K562 (cell line): ENCODE measurements around the gene CPN2. TPM values are rescaled to one million over a fixed set of nuclear protein-coding genes. Genes with fewer than 3 reads are reported as not detected.

Experiments
- ADNP ChIP-seq: fragments of 200-800 bp; sonication (Bioruptor generic); IDR thresholded peaks from 2 replicates; pipeline ENCODE4 v1.6.1; 2016; ENCODE audit warnings: missing genetic modification characterization, missing compliant biosample characterization
- CSDE1 ChIP-seq, 2 experiments: fragments of 450-650 bp; IDR thresholded peaks; 2 replicates each; pipeline ENCODE4 v1.6.1; 2016; ENCODE audit warnings: mild to moderate bottlenecking in 1 of 2
- DPF2 ChIP-seq: fragments of 450-650 bp; IDR thresholded peaks from 2 replicates; pipeline ENCODE4 v1.6.1; 2016
- FOXJ2 ChIP-seq: fragments of 200-800 bp; sonication (Bioruptor generic); IDR thresholded peaks from 2 replicates; pipeline ENCODE4 v1.6.1; 2016; ENCODE audit warnings: missing genetic modification characterization, missing compliant biosample characterization
- HCFC1 ChIP-seq: IDR thresholded peaks from 2 replicates; pipeline ENCODE4 v1.6.1; 2012; ENCODE audit warnings: low read depth, low read length, improper control_type of control experiment
- HLTF ChIP-seq: fragments of 450-650 bp; IDR thresholded peaks from 2 replicates; pipeline ENCODE4 v1.6.1; 2016
- IFI16 ChIP-seq: fragments of 250-450 bp; sonication (Bioruptor Pico); IDR thresholded peaks from 2 replicates; pipeline ENCODE4 v2.1.2; 2022; ENCODE audit warnings: mild to moderate bottlenecking, inconsistent platforms
- KLF16 ChIP-seq: IDR thresholded peaks from 2 replicates; pipeline ENCODE4 v1.6.1; 2016; ENCODE audit warnings: antibody characterized with exemption
- MAZ ChIP-seq, 2 experiments: fragments of 450-650 bp in 1 of 2; sonication (generic) in 1 of 2; formaldehyde crosslinking; IDR thresholded peaks in 1 of 2; conservative IDR thresholded peaks in 1 of 2; 2 replicates each; pipeline versions ENCODE4 v1.4.0 to v1.5.0; 2020; ENCODE audit warnings: mild to moderate bottlenecking in 1 of 2, missing genetic modification reagents in 1 of 2
- NCOR1 ChIP-seq: fragments of 450-650 bp; IDR thresholded peaks from 2 replicates; pipeline ENCODE4 v1.6.1; 2016; ENCODE audit warnings: mild to moderate bottlenecking, moderate library complexity
- POU5F1 ChIP-seq: fragments of 150-350 bp; IDR thresholded peaks from 2 replicates; pipeline ENCODE4 v1.6.1; 2014; ENCODE audit warnings: borderline replicate concordance, low read length, low read depth, mild to moderate bottlenecking; ENCODE audit not compliant: partially characterized antibody
- PRPF4 ChIP-seq: fragments of 200-400 bp; formaldehyde crosslinking; IDR thresholded peaks from one replicate; pipeline ENCODE4 v1.6.1; 2017; ENCODE audit warnings: low read length, low read depth, mild to moderate bottlenecking; ENCODE audit not compliant: insufficient read depth, poor library complexity, severe bottlenecking
- RHOXF2B ChIP-seq: fragments of 250-450 bp; sonication (Bioruptor Pico); conservative IDR thresholded peaks from 2 replicates; pipeline ENCODE4 v1.5.1; 2021
- SMARCB1 ChIP-seq: IDR thresholded peaks from 2 replicates; pipeline ENCODE4 v1.6.1; 2011; ENCODE audit warnings: improper control_type of control experiment, low read depth; ENCODE audit not compliant: insufficient read length
- SOX6 ChIP-seq: fragments of 450-650 bp; IDR thresholded peaks from 2 replicates; pipeline ENCODE4 v1.6.1; 2014; ENCODE audit warnings: mild to moderate bottlenecking
- SREBF2 ChIP-seq: sonication (generic); formaldehyde crosslinking; IDR thresholded peaks from 2 replicates; pipeline ENCODE4 v1.4.0; 2020; ENCODE audit warnings: mild to moderate bottlenecking, missing genetic modification reagents
- U2AF2 ChIP-seq: fragments of 200-400 bp; formaldehyde crosslinking; optimal IDR thresholded peaks from 2 replicates; pipeline ENCODE3; 2017; ENCODE audit warnings: low read depth, mild to moderate bottlenecking, low read length
- ZC3H4 ChIP-seq: sonication (generic); formaldehyde crosslinking; IDR thresholded peaks from 2 replicates; pipeline ENCODE4 v1.9.0; 2021; ENCODE audit warnings: missing genetic modification reagents, borderline replicate concordance
- ZC3H8 ChIP-seq: fragments of 450-650 bp; IDR thresholded peaks from 2 replicates; pipeline ENCODE4 v1.6.1; 2017
- ZNF174 ChIP-seq: fragments of 250-450 bp; sonication (Bioruptor Pico); IDR thresholded peaks from 2 replicates; pipeline ENCODE4 v1.4.0; 2020; ENCODE audit warnings: mild to moderate bottlenecking
- ZNF431 ChIP-seq: sonication (generic); formaldehyde crosslinking; IDR thresholded peaks from 2 replicates; pipeline ENCODE4 v1.8.0; 2022; ENCODE audit warnings: mild to moderate bottlenecking, missing genetic modification reagents
- ZNF583 ChIP-seq: fragments of 250-450 bp; sonication (Bioruptor Pico); IDR thresholded peaks from 2 replicates; pipeline ENCODE4 v1.4.0; 2020
- polyA plus RNA-seq, 8 experiments: library from polyadenylated mRNA; depleted of rRNA in 4 of 8; stranded (reverse) in 5 of 8; unstranded in 3 of 8; fragments of >200 nt; fragmentation: Nextera tagmentation in 2 of 8; fragmentation: Illumina TruSeq in 1 of 8; extraction: Ambion mirVana in 2 of 8; extraction: Trizol in 1 of 8; gene quantifications; 2 replicates each; pipeline versions ENCODE4 v1.2.1 to v1.2.3, GENCODE V29; 2011 to 2014; ENCODE audit warnings: inconsistent platforms in 1 of 8, missing spikeins in 1 of 8
- total RNA-seq, 7 experiments: library from RNA; depleted of rRNA in 6 of 7; stranded (reverse); fragments of >200 nt in 6 of 7; fragmentation: Illumina TruSeq in 2 of 7; extraction: Trizol in 2 of 7; gene quantifications; 2 replicates each; pipeline versions ENCODE4 v1.2.1 to v1.2.3, GENCODE V29; 2011 to 2021; ENCODE audit warnings: low replicate concordance in 1 of 7
- TF ChIP-seq, protein P1 (sequence below): fragments of 250-450 bp; sonication (Bioruptor Pico); IDR thresholded peaks from 2 replicates; pipeline ENCODE4 v1.8.0; 2022; ENCODE audit warnings: moderate library complexity, mild to moderate bottlenecking, inconsistent platforms
- TF ChIP-seq, protein P2 (sequence below), 2 experiments: fragments of 450-650 bp in 1 of 2; IDR thresholded peaks; 2 replicates each; pipeline ENCODE4 v1.6.1; 2011 to 2017; ENCODE audit warnings: low read depth in 2 of 2, antibody characterized with exemption in 1 of 2, borderline replicate concordance in 1 of 2, low read length in 1 of 2, mild to moderate bottlenecking in 1 of 2, mixed read lengths in 1 of 2; ENCODE audit not compliant: control insufficient read depth in 1 of 2
- TF ChIP-seq, protein P3 (sequence below): sonication (generic); formaldehyde crosslinking; IDR thresholded peaks from 2 replicates; pipeline ENCODE4 v1.9.0; 2022; ENCODE audit warnings: mild to moderate bottlenecking, missing genetic modification reagents

Gene CPN2
- total and polyA plus RNA-seq, 9 of the 15 experiments (the other 6 are each of a cell fraction or from before 2014, with no cell fraction given), result not detected

DNA sequence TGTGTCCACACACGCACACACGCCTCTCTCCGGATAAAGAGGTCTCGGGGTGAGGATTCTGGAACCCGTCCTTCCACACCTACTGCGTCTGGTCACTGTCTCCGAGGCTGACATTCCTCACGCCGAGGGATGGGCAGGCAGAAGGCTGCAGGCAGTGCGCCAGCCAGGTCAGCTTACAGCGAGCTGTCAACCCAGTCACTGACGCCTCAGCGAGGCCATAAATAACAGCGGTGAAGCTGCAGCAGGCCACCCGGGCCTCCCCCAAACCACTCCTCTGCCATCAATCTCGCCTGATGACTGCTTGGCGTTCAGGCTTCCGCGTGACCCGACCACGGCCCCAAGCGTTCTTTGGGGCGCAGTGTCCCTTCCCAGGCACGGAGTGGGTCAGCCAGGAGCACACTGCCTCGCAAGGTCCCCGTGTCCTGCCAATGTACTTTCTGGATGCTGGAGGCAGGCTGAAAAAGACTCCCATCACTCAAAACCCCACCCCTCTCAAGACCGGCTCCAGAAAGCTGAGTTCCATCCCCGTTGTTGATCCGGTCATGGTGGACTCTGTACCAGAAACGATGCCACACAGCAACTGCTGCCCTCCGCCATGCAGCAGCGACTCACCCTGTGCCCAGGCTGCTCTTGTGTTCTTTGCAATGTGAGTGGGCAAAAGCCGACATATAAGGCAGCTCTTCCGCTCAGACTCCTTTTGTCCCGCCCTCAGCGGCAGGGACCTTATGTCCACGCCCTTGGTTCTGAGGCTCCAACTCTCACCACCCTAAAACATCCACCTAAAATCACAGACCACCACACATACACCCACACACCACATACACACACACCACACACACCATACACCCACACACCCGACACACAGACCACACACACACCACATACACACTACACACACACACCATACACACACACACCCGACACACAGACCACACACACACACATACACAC, 27.1 kb downstream of the CPN2 start (continued):
- TF ChIP-seq, protein P1, sequence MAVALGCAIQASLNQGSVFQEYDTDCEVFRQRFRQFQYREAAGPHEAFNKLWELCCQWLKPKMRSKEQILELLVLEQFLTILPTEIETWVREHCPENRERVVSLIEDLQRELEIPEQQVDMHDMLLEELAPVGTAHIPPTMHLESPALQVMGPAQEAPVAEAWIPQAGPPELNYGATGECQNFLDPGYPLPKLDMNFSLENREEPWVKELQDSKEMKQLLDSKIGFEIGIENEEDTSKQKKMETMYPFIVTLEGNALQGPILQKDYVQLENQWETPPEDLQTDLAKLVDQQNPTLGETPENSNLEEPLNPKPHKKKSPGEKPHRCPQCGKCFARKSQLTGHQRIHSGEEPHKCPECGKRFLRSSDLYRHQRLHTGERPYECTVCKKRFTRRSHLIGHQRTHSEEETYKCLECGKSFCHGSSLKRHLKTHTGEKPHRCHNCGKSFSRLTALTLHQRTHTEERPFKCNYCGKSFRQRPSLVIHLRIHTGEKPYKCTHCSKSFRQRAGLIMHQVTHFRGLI (CRISPR knock-in tag), result no peak
- TF ChIP-seq U2AF2 (no peak), DPF2 (peak; percentile 53), CSDE1 (IDR thresholded peaks at IDR 0.05) (no peak), PRPF4 (no peak), SOX6 (peak; percentile 75; the same call in 1 of the 2 replicates), ZC3H4 (no peak), RHOXF2B (CRISPR knock-in tag) (no peak), FOXJ2 (0 out of 2 replicates have a peak, but pooled peaks have one; percentile 21), ZC3H8 (no peak), ZNF174 (CRISPR knock-in tag) (no peak), MAZ (CRISPR knock-in tag; conservative IDR thresholded peaks at IDR 0.05 in 1 of 2, IDR thresholded peaks at IDR 0.05 in 1 of 2) (peak; percentile 58 to 66), POU5F1 (no peak), HLTF (no peak), ADNP (no peak), SMARCB1 (no peak), ZNF583 (CRISPR knock-in tag) (no peak), IFI16 (no peak), ZNF431 (CRISPR knock-in tag) (no peak), KLF16 (peak; percentile 69; the same call in 1 of the 2 replicates), SREBF2 (no peak), NCOR1 (peak; percentile 54; the same call in 1 of the 2 replicates), HCFC1 (no peak)
- TF ChIP-seq, protein P2, sequence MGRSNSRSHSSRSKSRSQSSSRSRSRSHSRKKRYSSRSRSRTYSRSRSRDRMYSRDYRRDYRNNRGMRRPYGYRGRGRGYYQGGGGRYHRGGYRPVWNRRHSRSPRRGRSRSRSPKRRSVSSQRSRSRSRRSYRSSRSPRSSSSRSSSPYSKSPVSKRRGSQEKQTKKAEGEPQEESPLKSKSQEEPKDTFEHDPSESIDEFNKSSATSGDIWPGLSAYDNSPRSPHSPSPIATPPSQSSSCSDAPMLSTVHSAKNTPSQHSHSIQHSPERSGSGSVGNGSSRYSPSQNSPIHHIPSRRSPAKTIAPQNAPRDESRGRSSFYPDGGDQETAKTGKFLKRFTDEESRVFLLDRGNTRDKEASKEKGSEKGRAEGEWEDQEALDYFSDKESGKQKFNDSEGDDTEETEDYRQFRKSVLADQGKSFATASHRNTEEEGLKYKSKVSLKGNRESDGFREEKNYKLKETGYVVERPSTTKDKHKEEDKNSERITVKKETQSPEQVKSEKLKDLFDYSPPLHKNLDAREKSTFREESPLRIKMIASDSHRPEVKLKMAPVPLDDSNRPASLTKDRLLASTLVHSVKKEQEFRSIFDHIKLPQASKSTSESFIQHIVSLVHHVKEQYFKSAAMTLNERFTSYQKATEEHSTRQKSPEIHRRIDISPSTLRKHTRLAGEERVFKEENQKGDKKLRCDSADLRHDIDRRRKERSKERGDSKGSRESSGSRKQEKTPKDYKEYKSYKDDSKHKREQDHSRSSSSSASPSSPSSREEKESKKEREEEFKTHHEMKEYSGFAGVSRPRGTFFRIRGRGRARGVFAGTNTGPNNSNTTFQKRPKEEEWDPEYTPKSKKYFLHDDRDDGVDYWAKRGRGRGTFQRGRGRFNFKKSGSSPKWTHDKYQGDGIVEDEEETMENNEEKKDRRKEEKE (IDR thresholded peaks at IDR 0.05; ENCODE audit: borderline replicate concordance in 1 of 2, control insufficient read depth in 1 of 2, low read depth in 2 of 2, low read length in 1 of 2), result 0 out of 4 replicates have a peak, but pooled peaks of 1 of the 2 experiments have one; percentile 49
- TF ChIP-seq, protein P3, sequence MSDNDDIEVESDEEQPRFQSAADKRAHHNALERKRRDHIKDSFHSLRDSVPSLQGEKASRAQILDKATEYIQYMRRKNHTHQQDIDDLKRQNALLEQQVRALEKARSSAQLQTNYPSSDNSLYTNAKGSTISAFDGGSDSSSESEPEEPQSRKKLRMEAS, result peak; percentile 66
